MG63 (cell line): ENCODE results near the gene IQCE. TPM values are rescaled to one million over a fixed set of nuclear protein-coding genes. Genes with fewer than 3 reads are reported as not detected.

Experiments
- DNase-seq: peaks from one replicate; pipeline ENCODE4 v3.0.0-alpha.2; 2020
- H3K27me3 ChIP-seq: fragments of 250-450 bp; sonication (Bioruptor Pico); 2 replicates; pipeline ENCODE4 v1.5.1; 2020; ENCODE audit warnings: mild to moderate bottlenecking, moderate library complexity
- H3K36me3 ChIP-seq: fragments of 250-450 bp; sonication (Bioruptor Pico); 2 replicates; pipeline ENCODE4 v1.5.1; 2020; ENCODE audit warnings: mild to moderate bottlenecking, moderate library complexity
- H3K4me3 ChIP-seq: fragments of 250-450 bp; sonication (Bioruptor Pico); 2 replicates; pipeline ENCODE4 v1.5.1; 2020; ENCODE audit warnings: mild to moderate bottlenecking, moderate library complexity
- H3K9me3 ChIP-seq: fragments of 250-450 bp; sonication (Bioruptor Pico); 2 replicates; pipeline ENCODE4 v1.5.1; 2020; ENCODE audit warnings: mild to moderate bottlenecking, moderate library complexity
- total RNA-seq: library from RNA; depleted of rRNA; stranded (reverse); fragments of >200 nt; shearing (Covaris generic); gene quantifications from 2 replicates; pipeline ENCODE4 v1.2.3, GENCODE V29; 2014; ENCODE audit warnings: low replicate concordance

IQCE gene
- total RNA-seq, 1 experiment from 2014 or later = 18.2 TPM

DNA sequence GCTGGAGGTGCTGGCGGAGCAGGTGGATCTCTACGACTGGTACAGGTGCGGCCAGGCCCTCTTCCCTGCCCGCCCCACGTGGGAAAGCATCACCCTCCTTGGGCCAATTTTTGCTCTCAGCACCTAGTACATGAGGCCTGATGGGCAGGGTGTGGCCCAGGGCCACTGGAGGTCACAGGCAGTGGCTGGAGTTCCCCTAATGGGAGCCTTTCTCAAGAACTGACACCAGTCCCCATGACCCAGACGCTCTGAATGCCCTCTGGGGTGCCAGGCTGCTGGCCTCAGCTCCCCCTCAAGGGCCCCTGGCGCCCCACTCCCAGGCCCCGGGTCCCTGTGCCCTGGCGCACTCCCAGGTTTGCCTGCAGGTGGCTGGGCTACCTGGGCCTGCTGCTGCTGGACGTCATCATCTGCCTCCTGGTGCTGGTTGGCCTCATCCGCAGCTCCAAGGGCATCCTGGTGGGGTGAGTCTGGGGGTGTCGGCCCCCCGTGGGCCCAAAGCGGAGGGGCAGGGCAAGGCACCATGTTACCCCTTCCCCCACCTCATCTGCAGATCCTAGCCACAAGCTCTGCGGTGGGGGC, 88.9 kb downstream of the IQCE start:
- H3K27me3 ChIP-seq = no peaks in the 10 kb centered on the region
- H3K4me3 ChIP-seq = no peak overlapping the region
- H3K9me3 ChIP-seq = no peaks in the 10 kb centered on the region
- no peak for DNase-seq
- H3K36me3 ChIP-seq = peaks cover 11% of the 10 kb centered on the region

- Histone ChIP-seq H3K36me3 (peaks cover 11% of the 10 kb centered on the region), H3K27me3 (no peaks in the 10 kb centered on the region)
- DNase-seq = no peak
Observed at GRCh38 chr7:2649139-2649838, 90.5 kb downstream of the IQCE start.

DNA sequence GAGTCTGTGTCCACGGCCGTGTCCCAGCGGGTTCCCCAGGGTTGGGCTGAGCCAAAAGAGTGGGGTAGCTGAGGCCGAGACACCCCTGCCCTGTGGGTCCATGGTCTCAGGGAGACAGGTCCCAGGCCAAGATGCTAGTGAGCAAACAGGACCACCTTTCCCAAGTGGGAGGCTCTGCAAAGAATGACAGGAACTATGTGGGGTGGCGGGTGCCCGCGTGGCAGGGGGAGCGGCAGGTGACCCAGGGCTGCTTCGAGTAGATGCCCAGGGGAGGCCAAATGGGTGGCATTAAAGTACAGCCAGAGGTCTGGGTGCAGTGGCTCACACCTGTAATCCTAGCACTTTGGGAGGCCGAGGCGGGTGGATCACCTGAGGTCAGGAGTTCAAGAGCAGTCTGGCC, 91.2 kb downstream of the IQCE start:
- no peak for DNase-seq
- H3K4me3 ChIP-seq = no peak overlapping the region
- H3K27me3 ChIP-seq = no peaks in the 10 kb centered on the region
- no peaks in the 10 kb centered on the region for H3K9me3 ChIP-seq
- H3K36me3 ChIP-seq = peaks cover 11% of the 10 kb centered on the region

More at GRCh38 chr7:2649139-2649838, 90.5 kb downstream of the IQCE start:
- H3K4me3 ChIP-seq = no peak overlapping the region
- no peaks in the 10 kb centered on the region for H3K9me3 ChIP-seq

DNA sequence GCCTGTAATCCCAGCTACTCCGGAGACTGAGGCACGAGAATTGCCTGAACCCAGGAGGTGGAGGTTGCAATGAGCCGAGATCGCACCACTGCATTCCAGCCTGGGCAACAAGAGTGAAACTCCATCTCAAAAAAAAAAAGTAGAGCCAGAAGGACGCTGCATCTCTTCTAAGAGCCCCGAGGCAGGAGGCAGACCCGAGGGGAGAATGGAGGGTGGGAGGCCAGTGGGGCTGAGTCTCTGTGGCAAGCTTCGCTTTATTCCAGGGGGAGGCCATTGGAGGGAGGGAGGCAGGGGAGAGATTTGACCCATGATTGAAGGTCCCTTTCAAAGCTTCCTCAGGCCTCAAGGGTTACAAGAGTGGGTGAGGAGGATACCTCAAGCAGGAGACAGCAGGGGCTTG, 91.7 kb downstream of the IQCE start:
- DNase-seq = no peak
- Histone ChIP-seq H3K36me3 (peaks cover 11% of the 10 kb centered on the region), H3K4me3 (no peak overlapping the region), H3K9me3 (no peaks in the 10 kb centered on the region), H3K27me3 (no peaks in the 10 kb centered on the region)

GRCh38 chr7:2651336-2651735, 92.6 kb downstream of the IQCE start:
- H3K9me3 ChIP-seq = no peaks in the 10 kb centered on the region
- no peak overlapping the region for H3K4me3 ChIP-seq
- H3K36me3 ChIP-seq = peaks cover 13% of the 10 kb centered on the region
- DNase-seq = no peak
- no peaks in the 10 kb centered on the region for H3K27me3 ChIP-seq

DNA sequence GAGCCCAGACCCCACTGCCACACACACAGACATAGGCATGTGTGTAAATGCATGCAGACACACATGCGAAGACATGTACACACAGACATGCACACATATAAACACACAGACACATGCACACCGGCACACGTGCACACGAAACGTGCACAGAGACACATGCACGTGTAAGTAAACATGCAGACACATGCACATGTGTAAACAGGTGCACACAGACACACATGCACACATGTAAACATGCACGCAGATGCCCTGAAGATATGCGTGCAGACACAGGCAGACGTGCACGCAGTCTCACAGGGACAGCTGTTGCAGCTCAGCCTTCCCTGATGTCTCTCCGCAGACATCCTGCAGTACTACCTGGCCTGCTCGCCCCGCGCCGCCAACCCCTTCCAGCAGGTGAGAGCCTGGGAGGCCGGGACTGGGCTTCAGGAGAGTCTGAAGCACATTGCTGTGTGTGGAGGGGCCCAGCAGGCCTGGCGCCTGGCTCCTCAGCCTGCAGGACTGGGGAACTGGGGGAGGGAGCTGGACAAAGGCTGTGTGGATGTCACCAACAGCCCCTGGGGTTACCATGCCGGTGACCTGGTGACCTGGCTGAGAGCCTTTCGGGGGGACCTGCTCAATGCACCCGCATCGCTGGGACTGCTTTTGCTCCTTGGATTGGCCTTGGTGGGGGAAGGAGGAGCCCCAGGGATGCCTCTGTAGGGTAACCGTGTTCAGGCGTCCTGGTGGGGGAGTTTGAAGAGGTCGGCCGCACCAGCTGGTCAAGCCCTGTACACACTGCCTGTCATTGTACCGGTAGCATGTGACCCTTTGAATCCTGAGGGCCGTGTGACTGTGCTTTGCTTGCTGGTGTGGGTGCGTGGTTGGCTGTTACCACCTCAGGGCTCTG, 93.3 kb downstream of the IQCE start:
- no peak for DNase-seq
- H3K9me3 ChIP-seq = no peaks in the 10 kb centered on the region
- peaks cover 13% of the 10 kb centered on the region for H3K36me3 ChIP-seq
- H3K4me3 ChIP-seq = no peak overlapping the region
- H3K27me3 ChIP-seq = no peaks in the 10 kb centered on the region

DNA sequence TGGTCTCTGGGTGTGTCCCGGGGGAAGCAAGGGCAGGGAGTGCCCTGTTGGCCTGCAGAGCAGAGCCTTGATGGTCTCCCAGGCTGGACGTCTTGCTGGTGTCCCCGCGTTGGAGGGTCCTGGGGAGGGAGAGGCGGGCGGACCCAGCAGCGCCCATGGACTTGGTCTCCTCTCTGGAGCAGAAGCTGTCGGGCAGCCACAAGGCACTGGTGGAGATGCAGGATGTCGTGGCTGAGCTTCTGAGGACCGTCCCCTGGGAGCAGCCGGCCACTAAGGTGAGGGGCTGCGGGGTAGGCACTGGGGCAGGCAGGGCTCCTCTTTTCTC, 93.9 kb downstream of the IQCE start:
- no peak for DNase-seq
- no peaks in the 10 kb centered on the region for H3K9me3 ChIP-seq
- no peaks in the 10 kb centered on the region for H3K27me3 ChIP-seq
- peaks cover 9% of the 10 kb centered on the region for H3K36me3 ChIP-seq
- H3K4me3 ChIP-seq = no peak overlapping the region

DNA sequence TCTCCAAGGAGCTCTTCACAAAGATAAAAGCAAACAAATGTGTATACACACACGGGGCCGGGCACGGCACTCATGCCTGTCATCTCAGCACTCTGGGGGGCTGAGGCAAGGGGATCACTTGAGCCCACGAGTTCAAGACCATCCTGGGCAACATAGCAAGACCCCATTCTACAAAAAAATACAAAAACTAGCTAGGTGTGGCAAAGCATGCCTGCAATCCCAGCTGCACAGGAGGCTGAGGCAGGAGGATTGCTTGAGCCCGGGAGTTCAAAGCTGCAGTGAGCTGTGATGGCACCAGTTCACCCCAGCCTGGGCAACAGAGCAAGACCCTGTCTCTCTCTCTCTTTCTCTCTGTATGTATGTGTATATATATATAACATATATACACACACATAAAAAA, 95.3 kb downstream of the IQCE start:
- Histone ChIP-seq H3K36me3 (peaks cover 2% of the 10 kb centered on the region), H3K9me3 (no peaks in the 10 kb centered on the region), H3K27me3 (no peaks in the 10 kb centered on the region), H3K4me3 (no peak overlapping the region)
- DNase-seq = no peak

GRCh38 chr7:2655870-2656614, 97.3 kb downstream of the IQCE start:
- H3K27me3 ChIP-seq = no peaks in the 10 kb centered on the region
- no peak overlapping the region for H3K4me3 ChIP-seq
- H3K9me3 ChIP-seq = no peaks in the 10 kb centered on the region
- no peak for DNase-seq
- peaks cover 2% of the 10 kb centered on the region for H3K36me3 ChIP-seq

- DNase-seq = no peak
- H3K4me3 ChIP-seq = no peak overlapping the region
- peaks cover 2% of the 10 kb centered on the region for H3K36me3 ChIP-seq
- H3K9me3 ChIP-seq = no peaks in the 10 kb centered on the region
- no peaks in the 10 kb centered on the region for H3K27me3 ChIP-seq
Observed at GRCh38 chr7:2657208-2657607, 98.4 kb downstream of the IQCE start.

- H3K4me3 ChIP-seq = no peak overlapping the region
- no peaks in the 10 kb centered on the region for H3K27me3 ChIP-seq
- H3K36me3 ChIP-seq = peaks cover 2% of the 10 kb centered on the region
- no peak for DNase-seq
- H3K9me3 ChIP-seq = no peaks in the 10 kb centered on the region
Observed at GRCh38 chr7:2657920-2658671, 99.3 kb downstream of the IQCE start.

DNA sequence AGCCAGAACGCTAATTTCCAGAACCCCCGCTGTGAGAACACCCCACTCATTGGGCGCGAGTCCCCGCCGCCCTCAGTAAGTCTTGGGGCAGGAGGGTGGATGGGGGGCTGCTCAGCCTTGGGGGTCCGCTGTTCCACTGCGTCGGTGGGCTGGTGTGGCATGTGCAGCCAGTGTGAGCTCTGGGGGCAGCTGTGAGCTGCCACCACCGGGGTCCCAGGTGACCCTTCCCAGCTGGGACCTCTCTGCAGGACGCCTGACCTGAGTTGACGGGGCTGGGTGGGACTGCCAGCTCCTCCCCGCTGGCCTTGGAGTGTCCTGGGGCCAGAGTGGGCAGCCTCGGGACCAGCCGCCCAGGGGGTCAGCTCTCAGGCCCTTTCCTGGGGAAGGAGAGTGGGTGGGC, 100.2 kb downstream of the IQCE start:
- H3K9me3 ChIP-seq = no peaks in the 10 kb centered on the region
- H3K36me3 ChIP-seq = peaks cover 2% of the 10 kb centered on the region
- H3K27me3 ChIP-seq = no peaks in the 10 kb centered on the region
- H3K4me3 ChIP-seq = no peak overlapping the region
- DNase-seq = no peak

- Histone ChIP-seq H3K27me3 (no peaks in the 10 kb centered on the region), H3K9me3 (no peaks in the 10 kb centered on the region), H3K4me3 (no peak overlapping the region), H3K36me3 (peaks cover 2% of the 10 kb centered on the region)
- DNase-seq = no peak
Observed at GRCh38 chr7:2659556-2660358, 101.0 kb downstream of the IQCE start.

DNA sequence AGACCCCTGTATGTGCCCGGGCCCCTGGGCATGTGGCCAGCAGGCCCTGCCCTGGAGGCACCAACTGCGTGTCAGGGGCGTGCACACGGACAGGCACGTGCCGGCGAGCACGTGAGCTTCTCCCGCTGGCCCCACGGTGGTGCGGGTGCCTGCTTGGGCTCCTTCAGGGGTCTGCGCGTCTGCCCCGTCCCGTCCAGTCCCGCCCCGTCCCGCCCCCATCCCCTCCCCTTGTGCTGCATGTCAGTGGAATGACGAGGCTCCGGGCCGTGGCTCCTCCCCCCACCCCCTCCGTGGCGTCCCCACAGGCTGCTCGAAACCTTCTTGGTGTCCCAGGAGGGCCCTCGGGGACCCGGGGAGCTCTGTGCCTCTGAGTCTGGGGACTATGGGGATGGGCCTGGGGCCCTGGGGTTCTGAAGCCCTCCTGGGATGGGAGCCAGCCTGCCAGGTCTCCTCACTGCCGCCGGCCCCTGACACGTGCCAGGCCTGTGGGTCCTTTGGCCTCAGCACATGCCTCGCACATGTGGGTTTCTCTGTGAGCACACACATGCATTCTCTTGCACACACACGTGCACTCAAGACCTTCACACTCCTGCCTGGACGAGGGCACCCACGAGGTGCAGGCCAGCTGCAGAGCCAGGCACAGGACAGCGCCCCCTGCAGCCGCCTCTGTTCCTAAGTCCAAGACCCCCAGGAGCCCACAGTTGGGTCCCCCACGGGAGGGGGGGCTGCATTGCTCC, 101.7 kb downstream of the IQCE start:
- DNase-seq = no peak
- Histone ChIP-seq H3K4me3 (no peak overlapping the region), H3K9me3 (no peaks in the 10 kb centered on the region), H3K36me3 (peaks cover 2% of the 10 kb centered on the region), H3K27me3 (no peaks in the 10 kb centered on the region)

- Histone ChIP-seq H3K9me3 (no peaks in the 10 kb centered on the region), H3K27me3 (no peaks in the 10 kb centered on the region), H3K4me3 (no peak overlapping the region), H3K36me3 (no peaks in the 10 kb centered on the region; the same call in 1 of the 2 replicates)
- no peak for DNase-seq
Observed at GRCh38 chr7:2661096-2661449, 102.3 kb downstream of the IQCE start.
